CD14-positive monocyte (primary cell): Measurements from ENCODE around the gene COL26A1. TPM values are rescaled to one million over a fixed set of nuclear protein-coding genes. Genes with fewer than 3 reads are reported as not detected.

ENCODE experiments used
- DNase-seq, 3 donors: peaks; one replicate each; pipeline ENCODE4 v3.0.0-alpha.2; 2011 to 2022
- H2AFZ ChIP-seq: 2 replicates; pipeline ENCODE4 v1.6.0; 2012; ENCODE audit warnings: mild to moderate bottlenecking, low read depth, low read length, inconsistent platforms; ENCODE audit not compliant: insufficient read depth, poor library complexity, severe bottlenecking
- H3K27ac ChIP-seq, 2 donors: 1 replicate in 1 of 2; 2 replicates in 1 of 2; pipeline ENCODE4 v1.5.1; 2012 to 2013; ENCODE audit warnings: low read length in 2 of 2, control low read depth in 1 of 2, inconsistent platforms in 1 of 2, low read depth in 1 of 2, mild to moderate bottlenecking in 1 of 2
- H3K27me3 ChIP-seq, 2 donors: one replicate each; pipeline versions ENCODE4 v1.6.0 to v1.6.1; 2011 to 2013; ENCODE audit warnings: low read length in 2 of 2; ENCODE audit not compliant: control insufficient read depth in 2 of 2, insufficient read depth in 2 of 2
- H3K36me3 ChIP-seq, 2 donors: replicated peaks in 1 of 2; 1 replicate in 1 of 2; 2 replicates in 1 of 2; pipeline versions ENCODE4 v1.5.1 to v1.6.1; 2012 to 2013; ENCODE audit warnings: low read length in 2 of 2, control low read depth in 1 of 2, inconsistent platforms in 1 of 2, mild to moderate bottlenecking in 1 of 2; ENCODE audit not compliant: insufficient read depth in 2 of 2, control insufficient read depth in 1 of 2
- H3K4me1 ChIP-seq, 2 donors: 1 replicate in 1 of 2; 2 replicates in 1 of 2; pipeline versions ENCODE4 v1.5.1 to v1.6.1; 2012 to 2013; ENCODE audit warnings: low read length in 2 of 2, control low read depth in 1 of 2, inconsistent platforms in 1 of 2, mild to moderate bottlenecking in 1 of 2, moderate library complexity in 1 of 2; ENCODE audit not compliant: insufficient read depth in 2 of 2, control insufficient read depth in 1 of 2
- H3K4me2 ChIP-seq: replicated peaks from 2 replicates; pipeline ENCODE3; 2012; ENCODE audit warnings: low read length, moderate library complexity, mild to moderate bottlenecking; ENCODE audit not compliant: poor library complexity, severe bottlenecking; ENCODE audit errors: extremely low read depth
- H3K4me3 ChIP-seq, 3 experiments: fragments of 200-600 bp in 1 of 3; sonication (generic) in 1 of 3; replicated peaks in 1 of 3; 1 replicate in 2 of 3; 2 replicates in 1 of 3; pipeline ENCODE4 v1.5.1; 2011 to 2013; ENCODE audit warnings: low read length in 3 of 3, mild to moderate bottlenecking in 3 of 3, control low read depth in 2 of 3, low read depth in 2 of 3, inconsistent platforms in 1 of 3, moderate library complexity in 1 of 3
- H3K79me2 ChIP-seq: 2 replicates; pipeline ENCODE4 v1.6.0; 2012; ENCODE audit warnings: mild to moderate bottlenecking, control low read depth, inconsistent platforms, low read length, moderate library complexity; ENCODE audit not compliant: insufficient read depth
- H3K9ac ChIP-seq: 2 replicates; pipeline ENCODE4 v1.6.0; 2017; ENCODE audit warnings: low read length, mild to moderate bottlenecking; ENCODE audit not compliant: insufficient read depth, poor library complexity, severe bottlenecking
- H3K9me3 ChIP-seq, 2 donors: replicated peaks in 1 of 2; 1 replicate in 1 of 2; 2 replicates in 1 of 2; pipeline versions ENCODE4 v1.5.1 to v1.6.1; 2012 to 2013; ENCODE audit warnings: low read length in 2 of 2, control low read depth in 1 of 2; ENCODE audit not compliant: control insufficient read depth in 1 of 2, insufficient read depth in 1 of 2
- H4K20me1 ChIP-seq: 2 replicates; pipeline ENCODE4 v1.6.0; 2012; ENCODE audit warnings: mild to moderate bottlenecking, low read length, control low read depth, moderate library complexity; ENCODE audit not compliant: insufficient read depth
- H3K27ac Mint-ChIP-seq, 7 donors: one replicate each; pipeline ENCODE4 v1.8.0; 2020; ENCODE audit warnings: mild to moderate bottlenecking in 7 of 7, mixed read lengths in 7 of 7, moderate library complexity in 6 of 7, inconsistent platforms in 2 of 7
- H3K27me3 Mint-ChIP-seq, 3 donors: one replicate each; pipeline ENCODE4 v1.8.0; 2021 to 2022; ENCODE audit warnings: low read depth in 3 of 3, mild to moderate bottlenecking in 3 of 3, mixed read lengths in 3 of 3, moderate library complexity in 3 of 3, inconsistent platforms in 1 of 3
- H3K36me3 Mint-ChIP-seq, 2 donors: one replicate each; pipeline ENCODE4 v1.8.0; 2020; ENCODE audit warnings: mixed read lengths in 2 of 2, inconsistent platforms in 1 of 2, mild to moderate bottlenecking in 1 of 2
- H3K4me1 Mint-ChIP-seq: one replicate; pipeline ENCODE4 v1.8.0; 2020; ENCODE audit warnings: mild to moderate bottlenecking, mixed read lengths
- H3K4me3 Mint-ChIP-seq, 2 donors: one replicate each; pipeline ENCODE4 v1.8.0; 2020; ENCODE audit warnings: mild to moderate bottlenecking in 2 of 2, mixed read lengths in 2 of 2, moderate library complexity in 1 of 2
- H3K9me3 Mint-ChIP-seq, 7 donors: one replicate each; pipeline ENCODE4 v1.8.0; 2020 to 2022; ENCODE audit warnings: mixed read lengths in 7 of 7, mild to moderate bottlenecking in 6 of 7, moderate library complexity in 6 of 7, inconsistent platforms in 2 of 7
- CTCF ChIP-seq: fragments of 200-600 bp; IDR thresholded peaks from one replicate; pipeline ENCODE4 v1.8.0; 2022; ENCODE audit warnings: antibody characterized with exemption, mild to moderate bottlenecking
- WGBS: methylation state at CpG from one replicate; pipeline ENCODE4 v1.1.5; 2013; ENCODE audit warnings: missing lambda C conversion rate; ENCODE audit not compliant: insufficient coverage; 5-methylcytosine and 5-hydroxymethylcytosine counted together
- intact Hi-C, 2 donors: fragments of 100-400 bp; cut with micrococcal nuclease; formaldehyde crosslinking; loops; one replicate each; pipeline versions ENCODE4 v1.15.0 to v1.15.1; 2023
- polyA plus RNA-seq, 3 donors: library from polyadenylated mRNA; depleted of rRNA in 1 of 3; unstranded in 2 of 3; stranded (reverse) in 1 of 3; fragments of 300-500 nt in 2 of 3; fragments of >200 nt in 1 of 3; fragmentation: Illumina TruSeq in 2 of 3; gene quantifications; 1 replicate in 2 of 3; 2 replicates in 1 of 3; pipeline ENCODE4 v1.2.3, GENCODE V29; 2012 to 2021

COL26A1 gene
- polyA plus RNA-seq, 3 donors = not detected

GRCh38 chr7:101562531-101563197 lies 200.0 kb downstream of the COL26A1 start:
- Histone ChIP-seq H3K36me3 (no peaks in the 10 kb centered on the region), H3K27me3 (no peaks in the 10 kb centered on the region), H3K79me2 (no peaks in the 10 kb centered on the region), H3K4me2 (no peak overlapping the region), H3K4me1 (no peaks in the 10 kb centered on the region), H3K4me3 (no peak overlapping the region), H2AFZ (no peak overlapping the region), H3K9me3 (no peaks in the 10 kb centered on the region), H3K9ac (no peak overlapping the region), H3K27ac (no peak overlapping the region), H4K20me1 (no peaks in the 10 kb centered on the region)
- DNase-seq = no peak
- Mint-ChIP-seq H3K9me3 (peaks cover 0 to 2% (median 0%) of the 10 kb centered on the region in 7 donors), H3K4me1 (peaks cover 2% of the 10 kb centered on the region), H3K36me3 (no peaks in the 10 kb centered on the region), H3K4me3 (no peak overlapping the region), H3K27me3 (peaks cover 0 to 9% (median 6%) of the 10 kb centered on the region in 3 donors), H3K27ac (no peak overlapping the region)
- no peak for TF ChIP-seq CTCF
- intact Hi-C loops = no loop called here
- WGBS = 98% methylated on average over 12 of the region's 15 CpGs

- WGBS = 94% methylated on average over 13 of the region's 15 CpGs
- no peaks in the 10 kb centered on the region for H3K4me1 ChIP-seq
- Mint-ChIP-seq H3K27me3 (peaks cover 0 to 9% (median 6%) of the 10 kb centered on the region in 3 donors), H3K4me3 (no peak overlapping the region), H3K36me3 (no peaks in the 10 kb centered on the region), H3K9me3 (peaks cover 0 to 2% (median under 1%) of the 10 kb centered on the region in 7 donors), H3K27ac (no peak overlapping the region), H3K4me1 (peaks cover 2% of the 10 kb centered on the region)
- no peaks in the 10 kb centered on the region for H3K36me3 ChIP-seq
- H3K9me3 ChIP-seq = no peaks in the 10 kb centered on the region
- no peaks in the 10 kb centered on the region for H4K20me1 ChIP-seq
- DNase-seq = no peak
- no peaks in the 10 kb centered on the region for H3K79me2 ChIP-seq
- no peak for TF ChIP-seq CTCF
- no peak overlapping the region for H2AFZ ChIP-seq
- intact Hi-C loops = no loop called here
- H3K9ac ChIP-seq = no peak overlapping the region
- no peak overlapping the region for H3K27ac ChIP-seq
- H3K4me3 ChIP-seq = no peak overlapping the region
- H3K4me2 ChIP-seq = no peak overlapping the region
- H3K27me3 ChIP-seq = no peaks in the 10 kb centered on the region
Measured at GRCh38 chr7:101563198-101563901, 200.7 kb downstream of the COL26A1 start.
